Right renal cortex interstitium (tissue), 3 donors: ENCODE results near the gene CTNNA3. TPM values are rescaled to one million over a fixed set of nuclear protein-coding genes. Genes with fewer than 3 reads are reported as not detected.

ENCODE experiments used
- DNase-seq, 3 donors: peaks; one replicate each; pipeline ENCODE4 v3.0.0-alpha.2; 2013; ENCODE audit warnings: low read depth in 3 of 3, low spot score in 2 of 3
- polyA plus RNA-seq, 3 donors: library from polyadenylated mRNA; unstranded; fragments of 120-200 nt; gene quantifications; one replicate each; pipeline ENCODE4 v1.2.1, GENCODE V29; 2013; ENCODE audit not compliant: insufficient read length in 3 of 3

The CTNNA3 gene
- polyA plus RNA-seq, 3 donors: 4.0 to 6.3 (median 4.8) TPM

DNA sequence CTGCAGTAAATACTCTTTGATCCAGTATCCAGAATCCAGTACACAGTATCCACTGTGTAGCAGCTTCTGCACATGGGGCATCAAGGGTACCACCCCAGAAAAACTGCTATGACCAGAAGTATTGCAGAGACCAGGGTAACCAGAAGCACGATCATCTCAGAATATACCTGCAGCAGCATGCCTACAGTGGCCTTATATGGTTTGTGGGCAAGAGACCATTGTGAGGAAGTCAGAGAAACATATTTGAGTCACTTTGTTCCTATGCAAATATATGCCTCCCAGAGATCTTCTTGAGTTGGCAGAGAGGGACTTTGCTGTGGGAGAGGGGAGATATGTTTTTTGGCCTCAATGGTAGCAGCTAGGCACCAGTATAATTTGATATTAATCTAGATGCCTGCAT lies 976.5 kb downstream of the CTNNA3 start:
- no peak for DNase-seq

DNA sequence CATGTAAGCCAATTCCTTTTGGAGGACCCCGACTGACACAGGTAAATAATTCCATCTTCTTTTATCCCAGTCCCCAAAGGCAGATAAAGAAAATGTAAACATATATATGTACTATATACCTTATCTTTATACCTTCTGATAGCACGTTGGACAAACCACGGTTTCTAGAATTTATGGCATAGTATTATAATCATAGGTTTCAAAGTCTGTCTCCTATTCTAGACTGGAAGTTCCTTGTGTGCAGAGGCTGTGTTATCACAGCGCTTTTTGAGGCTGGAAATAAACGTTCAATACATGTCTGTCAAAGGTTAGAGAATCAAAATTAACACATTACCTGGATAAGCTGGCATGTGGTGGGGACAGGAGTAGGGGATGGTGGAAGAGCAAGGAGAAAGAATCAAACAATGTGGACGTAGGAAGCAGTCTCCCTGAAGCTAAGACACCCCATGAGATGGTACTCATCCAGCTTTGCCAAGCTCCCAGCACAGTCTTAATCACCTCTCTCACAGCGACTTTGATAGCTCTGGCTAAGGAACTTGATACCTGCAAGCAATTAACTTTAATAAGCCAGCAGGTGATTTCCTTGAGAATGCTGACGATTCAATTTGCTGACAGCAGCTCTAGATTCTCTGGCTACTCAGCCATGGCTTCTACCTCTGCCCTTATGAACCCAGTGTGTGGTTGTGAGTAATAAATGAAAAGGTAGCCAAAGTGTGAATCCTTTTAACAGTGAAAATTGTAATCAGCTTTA lies 978.6 kb downstream of the CTNNA3 start:
- peak in 2 of 3 donors; percentile 21 to 30 for DNase-seq

DNA sequence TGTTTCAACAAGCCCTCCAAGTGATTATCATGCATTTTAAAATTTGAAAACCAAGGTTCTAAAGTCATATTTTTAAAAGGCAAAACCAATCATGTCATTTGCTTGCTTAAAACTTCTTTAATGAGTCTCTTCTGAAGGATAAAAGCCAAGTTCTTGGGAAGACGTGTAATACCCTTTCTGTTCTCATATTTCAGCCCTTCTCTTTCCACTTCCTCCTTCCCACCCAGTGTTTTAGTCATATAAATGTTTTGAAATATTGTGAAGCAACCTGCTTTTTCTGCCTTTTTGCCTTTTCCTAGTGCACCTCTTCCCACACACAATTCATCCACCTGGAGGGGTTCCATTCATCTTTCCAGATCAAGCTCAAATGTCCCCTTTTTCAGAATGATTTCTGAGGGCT lies 981.3 kb downstream of the CTNNA3 start:
- no peak for DNase-seq

DNA sequence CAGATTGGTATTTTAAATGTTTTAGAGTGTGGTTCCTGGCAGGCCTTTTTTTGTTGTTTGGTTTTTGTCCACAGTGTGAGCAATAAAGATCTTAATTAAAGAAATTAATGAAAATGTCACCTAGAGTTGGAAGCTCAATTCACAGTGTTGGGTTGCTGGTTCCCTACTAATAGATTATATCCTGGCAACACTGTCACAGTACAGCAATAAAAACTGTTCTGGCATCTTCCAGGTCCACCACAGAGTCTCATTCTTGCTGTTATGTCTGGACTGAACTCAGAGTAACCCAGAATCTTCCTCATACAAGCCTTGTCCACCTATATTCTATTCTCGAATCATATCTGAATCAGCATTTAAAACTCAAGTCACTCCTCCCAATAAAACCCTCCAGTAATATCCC lies 982.6 kb downstream of the CTNNA3 start:
- DNase-seq: no peak

DNA sequence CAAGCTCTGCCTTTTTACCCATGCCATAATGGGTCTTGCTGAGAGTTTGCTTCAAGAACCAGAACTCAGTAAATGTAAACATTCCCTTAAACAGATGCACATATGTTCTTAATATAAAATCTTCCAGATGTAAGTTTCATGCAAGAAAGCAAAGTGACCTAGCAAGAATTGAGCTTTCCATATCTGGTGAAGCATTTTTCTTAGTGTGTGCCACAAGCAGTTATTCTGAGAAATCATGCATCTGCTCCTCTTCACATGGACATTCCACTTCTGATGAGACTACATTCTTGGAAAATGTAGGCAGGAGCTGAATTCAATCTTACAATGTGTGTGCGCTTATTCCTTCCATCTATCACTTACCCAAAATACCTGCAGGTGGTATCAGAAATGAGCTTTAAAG lies 997.9 kb downstream of the CTNNA3 start:
- no peak for DNase-seq

DNA sequence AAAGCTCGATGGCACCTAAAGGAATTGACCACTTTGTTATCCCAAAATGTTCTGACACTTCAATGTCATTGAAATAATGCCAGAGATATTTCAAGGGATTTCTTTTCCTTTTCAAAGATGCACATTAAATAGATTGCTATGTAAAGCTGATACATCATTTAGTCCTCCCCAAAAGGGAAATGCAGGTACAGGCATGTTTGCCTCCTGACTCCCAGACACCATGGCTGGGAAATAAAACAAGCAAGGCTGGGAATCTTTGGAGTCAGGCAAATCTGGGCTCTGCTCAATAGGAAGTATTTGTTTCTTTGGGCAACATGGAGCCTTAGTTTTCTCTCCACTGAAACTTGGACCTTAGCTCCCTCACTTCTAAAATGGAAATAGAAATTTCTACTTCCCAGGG lies 1000.9 kb downstream of the CTNNA3 start:
- no peak for DNase-seq

DNA sequence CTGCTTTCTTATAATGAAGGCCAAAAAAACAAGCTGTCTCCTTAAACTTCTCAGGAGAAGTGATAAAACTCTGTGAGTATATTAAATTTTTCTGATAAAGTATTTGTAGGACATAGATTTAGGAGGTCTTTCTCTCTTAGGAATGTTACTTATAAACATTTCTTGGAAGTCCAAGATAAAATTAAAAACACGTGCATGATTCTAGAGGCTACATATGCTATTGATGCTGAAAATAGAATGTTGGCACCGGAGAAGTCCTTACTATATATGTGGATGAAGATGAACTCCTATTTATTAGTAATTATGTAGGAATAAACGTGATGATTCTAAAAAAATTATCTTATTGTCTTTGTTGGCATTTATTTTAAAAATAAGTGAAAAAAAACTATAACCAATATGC lies 1011.4 kb downstream of the CTNNA3 start:
- no peak for DNase-seq

DNA sequence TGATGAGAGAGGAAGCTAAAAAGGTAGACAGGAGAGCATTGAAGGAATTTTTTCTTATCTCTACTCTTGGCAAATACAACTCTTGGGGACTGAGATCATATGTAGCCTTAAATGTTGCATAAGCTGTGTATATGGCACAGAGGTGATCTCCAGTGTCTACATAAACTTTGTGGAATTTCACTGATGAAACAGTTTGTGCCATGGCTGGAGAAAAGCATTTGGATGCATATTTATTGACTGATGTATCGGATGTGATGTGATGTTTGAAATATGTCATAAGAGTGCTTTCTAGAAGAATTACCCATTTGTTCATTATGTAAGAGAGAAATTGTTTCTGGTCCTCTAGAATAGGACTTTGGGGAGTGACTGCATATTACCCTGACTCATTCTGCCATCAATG lies 1015.1 kb downstream of the CTNNA3 start:
- DNase-seq: no peak

DNA sequence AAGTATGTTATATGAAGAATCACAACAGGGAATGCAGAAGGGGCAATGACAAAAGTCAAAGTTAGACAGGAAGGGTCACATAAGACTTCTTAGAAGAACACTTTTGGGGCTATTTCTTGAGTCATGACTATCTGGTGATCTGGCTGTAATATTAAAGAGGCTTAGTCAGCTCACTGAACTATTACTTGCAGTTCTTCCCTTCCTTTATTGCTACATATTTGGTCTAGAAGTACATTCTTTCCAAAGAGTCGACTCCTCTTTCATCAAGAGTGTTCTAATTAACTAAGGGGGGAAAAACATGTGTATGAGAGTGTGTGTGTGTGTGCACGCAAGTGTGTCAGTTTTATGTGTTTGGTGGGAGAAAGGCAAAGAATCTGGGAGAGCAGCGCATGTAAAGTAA lies 1017.5 kb downstream of the CTNNA3 start:
- no peak for DNase-seq

DNA sequence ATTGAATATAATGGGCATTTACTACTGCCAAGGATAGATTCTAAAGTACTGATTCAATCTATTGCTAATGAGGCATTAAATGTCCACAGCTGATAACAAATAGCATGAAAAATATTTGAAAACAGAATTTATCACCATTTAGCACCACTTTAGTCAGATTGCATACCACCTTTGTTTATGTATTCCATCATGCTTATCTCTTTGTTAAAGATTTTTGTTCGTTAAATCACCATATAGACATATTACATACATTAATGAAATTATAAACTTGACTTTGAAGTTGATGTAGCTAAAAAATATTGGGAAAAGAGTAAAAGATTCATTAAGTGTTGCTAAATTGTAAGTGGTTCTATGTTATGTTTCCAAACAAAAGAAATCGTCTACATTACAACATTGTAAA lies 1022.9 kb downstream of the CTNNA3 start:
- no peak for DNase-seq

DNA sequence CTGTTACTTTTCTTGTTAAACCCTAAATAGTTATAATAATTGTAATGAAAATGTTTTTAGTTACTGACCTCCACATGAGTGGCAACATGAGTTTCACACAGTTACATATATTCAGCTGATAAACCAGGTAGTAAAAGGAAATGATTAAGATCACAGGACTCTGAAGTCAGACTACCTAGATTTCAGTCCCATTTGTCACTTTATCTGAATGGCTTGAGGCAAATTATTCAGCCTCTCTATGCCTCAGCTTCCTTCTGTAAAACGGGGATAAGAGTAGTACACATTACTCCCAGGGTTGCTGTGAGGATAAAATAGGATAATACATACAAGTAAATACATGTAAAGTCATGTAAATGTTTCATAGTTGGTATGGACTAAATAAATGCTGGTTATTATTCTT lies 1024.4 kb downstream of the CTNNA3 start:
- no peak for DNase-seq

DNA sequence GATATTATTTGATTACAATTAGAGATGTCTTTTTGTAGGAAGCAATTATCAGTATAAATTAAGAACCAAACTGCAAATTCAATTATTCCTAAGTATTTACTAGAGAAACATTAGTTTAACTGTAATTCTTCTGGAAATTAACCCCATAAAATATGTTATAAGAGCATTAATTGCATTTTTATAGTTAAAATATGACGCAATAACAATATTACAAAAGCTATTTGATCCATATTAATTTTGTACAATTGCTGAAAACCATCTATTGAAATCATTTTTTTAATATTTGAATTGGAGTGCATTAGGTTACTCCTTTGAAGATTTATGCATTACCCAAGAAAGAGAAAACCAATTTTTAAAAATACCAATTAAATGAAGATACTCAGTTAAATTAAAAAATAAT lies 1024.9 kb downstream of the CTNNA3 start:
- DNase-seq: no peak

DNA sequence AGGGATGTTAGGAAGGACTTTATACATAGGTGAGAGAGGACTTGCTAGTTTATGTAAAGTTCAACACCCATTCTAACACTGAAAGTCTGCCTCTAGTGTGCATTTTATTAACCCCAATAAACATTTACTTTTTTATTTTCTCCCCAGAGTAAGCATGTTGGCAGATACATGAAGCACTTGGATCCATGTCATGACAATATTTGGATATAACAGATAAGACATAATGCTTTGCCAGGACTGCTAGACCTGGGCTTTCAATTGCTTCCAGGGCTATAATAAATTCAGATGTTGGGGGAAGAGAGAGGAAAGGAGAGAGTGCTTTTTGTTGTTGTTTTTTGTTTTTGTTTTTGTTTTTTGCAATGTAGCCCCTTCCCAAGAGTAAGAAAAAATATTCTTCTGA lies 1039.5 kb downstream of the CTNNA3 start:
- no peak for DNase-seq

DNA sequence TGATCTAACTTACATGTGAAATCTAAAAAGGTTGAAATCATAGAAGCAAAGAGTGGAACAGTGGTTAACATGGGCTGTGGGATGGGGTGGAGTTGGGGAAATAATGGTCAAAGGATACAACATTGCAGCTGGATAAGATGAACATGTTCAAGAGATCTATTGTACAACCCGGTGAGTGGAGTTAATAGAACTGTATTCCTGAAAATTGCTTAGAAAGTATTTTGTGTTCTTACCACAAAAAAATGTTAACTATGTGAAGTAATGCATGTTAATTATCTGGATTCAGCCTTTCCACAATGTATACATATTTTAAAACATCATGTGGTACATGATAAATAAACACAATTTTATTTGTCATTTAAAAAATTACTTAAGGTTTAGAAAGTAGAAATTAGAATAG lies 1041.1 kb downstream of the CTNNA3 start:
- DNase-seq: no peak

DNA sequence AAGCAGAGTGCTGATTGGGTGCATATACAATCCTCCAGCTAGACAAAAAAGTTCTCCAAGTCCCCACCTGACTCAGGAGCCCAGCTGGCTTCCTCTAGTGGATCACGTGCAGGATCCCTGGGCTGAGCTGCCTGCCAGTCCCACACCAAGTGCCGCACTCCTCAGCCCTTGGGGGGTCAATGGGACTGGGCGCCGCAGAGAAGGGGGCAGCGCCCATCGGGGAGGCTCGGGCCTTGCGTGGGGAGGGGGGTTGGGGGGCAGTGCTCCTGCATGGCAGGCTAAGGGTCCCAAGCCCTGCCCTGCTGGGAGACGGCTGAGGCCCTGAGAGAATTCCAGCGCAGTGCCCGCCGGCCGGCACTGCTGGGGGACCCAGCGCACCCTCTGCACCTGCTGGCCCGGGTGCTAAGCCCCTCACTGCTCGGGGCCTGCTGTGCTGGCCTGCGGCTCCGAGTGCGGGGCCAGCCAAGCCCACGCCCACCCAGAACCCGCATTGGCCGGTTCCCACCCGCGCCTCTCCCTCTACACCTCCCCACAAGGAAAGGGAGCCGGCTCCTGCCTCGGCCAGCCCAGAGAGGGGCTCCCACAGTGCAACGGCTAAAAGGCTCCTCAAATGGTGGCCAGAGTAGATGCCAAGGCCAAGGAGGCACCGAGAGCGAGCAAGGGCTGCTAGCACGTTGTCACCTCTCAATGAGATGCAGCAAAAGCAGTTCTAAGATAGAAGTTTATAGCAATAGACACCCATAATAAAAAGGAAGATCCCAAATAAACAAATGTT lies 1044.5 kb downstream of the CTNNA3 start:
- no peak for DNase-seq

DNA sequence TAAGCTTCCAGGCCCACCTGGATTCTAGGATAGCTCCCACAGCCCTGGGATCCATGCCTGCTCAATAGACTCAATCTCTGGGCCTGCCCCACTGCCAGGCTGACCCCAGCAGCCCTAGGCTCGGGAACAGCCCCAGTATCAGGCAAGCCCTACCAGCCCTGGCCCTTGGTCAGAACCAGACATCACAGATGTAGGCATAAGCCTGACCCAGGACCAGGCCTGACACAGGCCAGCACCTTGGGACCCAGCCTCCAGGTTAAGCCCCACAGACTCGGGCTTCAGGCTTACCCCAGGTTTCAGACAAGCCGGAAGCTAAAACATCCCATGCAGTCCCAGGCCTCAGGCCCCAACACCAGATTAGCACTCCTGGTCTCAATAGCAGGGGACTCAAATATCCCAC lies 1046.4 kb downstream of the CTNNA3 start:
- no peak for DNase-seq

DNA sequence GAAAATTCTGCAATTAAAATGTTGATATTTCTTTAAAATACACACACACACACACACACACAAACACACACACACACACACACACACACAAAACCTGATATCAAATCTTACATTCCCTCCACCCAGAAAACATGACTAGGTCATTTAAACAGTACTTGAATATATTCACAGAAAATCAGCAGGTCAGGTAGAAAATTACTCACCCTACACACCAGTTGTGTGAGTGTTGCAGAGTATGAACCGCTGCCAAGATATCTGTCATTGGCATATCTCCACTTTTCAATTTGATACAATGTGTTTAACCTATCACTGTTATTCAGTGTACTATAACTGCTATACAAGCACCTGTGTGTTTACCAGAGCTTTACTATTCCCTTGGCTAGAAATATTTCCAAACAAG lies 1053.8 kb downstream of the CTNNA3 start:
- no peak for DNase-seq

DNA sequence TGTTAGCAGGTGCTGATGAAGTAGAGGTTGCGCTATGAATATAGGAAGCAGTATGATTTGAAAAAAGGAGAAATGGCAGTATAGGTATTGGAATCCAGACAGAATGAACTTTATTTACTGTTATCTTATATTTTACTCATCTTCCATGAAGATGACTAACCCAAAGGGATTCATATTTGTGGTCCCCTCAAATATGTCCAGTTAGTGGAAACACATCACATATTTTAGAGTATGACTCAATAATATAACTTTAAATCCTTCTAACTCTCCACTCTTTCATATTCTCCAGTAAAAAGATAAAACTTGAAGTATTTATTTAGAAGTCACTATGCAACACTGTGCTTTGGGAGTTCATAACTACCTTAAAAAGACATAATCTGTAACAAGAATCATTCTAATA lies 1056.6 kb downstream of the CTNNA3 start:
- no peak for DNase-seq

DNA sequence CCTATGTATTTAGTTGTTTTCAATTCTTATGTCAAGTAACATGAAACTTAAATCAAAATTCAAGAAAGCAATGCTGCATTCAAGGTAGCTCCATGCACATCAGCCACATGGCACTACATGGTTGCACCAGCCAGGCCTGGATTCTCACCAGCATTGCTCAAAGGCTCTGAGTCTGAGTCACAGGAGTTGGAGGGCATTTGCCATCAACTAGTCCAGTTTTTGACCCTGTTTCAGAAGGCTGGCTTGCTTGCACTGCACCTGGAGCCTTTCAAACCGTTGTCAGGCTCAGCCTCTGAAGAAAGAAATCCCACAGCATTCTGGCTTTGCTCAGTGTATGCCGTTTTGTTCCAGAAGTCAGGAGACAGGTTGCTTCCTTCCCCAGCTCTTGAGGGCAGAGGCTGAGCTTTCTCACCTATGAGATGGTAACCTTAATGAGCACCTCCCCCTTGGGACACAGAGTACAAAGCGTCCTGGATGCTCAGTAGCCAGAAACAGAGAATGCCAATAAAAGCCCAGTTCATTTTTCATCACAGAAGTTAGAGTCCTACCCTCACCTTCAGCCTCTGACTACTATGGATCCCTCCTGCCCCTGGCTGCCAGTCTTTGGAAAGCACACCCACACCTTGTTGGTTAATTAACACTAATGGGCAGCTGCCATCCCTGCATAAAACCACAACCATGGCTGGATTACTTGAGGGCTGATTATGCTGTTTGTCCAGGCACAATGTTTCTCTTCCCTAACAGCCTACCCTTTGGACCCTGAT lies 1058.5 kb downstream of the CTNNA3 start:
- no peak for DNase-seq

DNA sequence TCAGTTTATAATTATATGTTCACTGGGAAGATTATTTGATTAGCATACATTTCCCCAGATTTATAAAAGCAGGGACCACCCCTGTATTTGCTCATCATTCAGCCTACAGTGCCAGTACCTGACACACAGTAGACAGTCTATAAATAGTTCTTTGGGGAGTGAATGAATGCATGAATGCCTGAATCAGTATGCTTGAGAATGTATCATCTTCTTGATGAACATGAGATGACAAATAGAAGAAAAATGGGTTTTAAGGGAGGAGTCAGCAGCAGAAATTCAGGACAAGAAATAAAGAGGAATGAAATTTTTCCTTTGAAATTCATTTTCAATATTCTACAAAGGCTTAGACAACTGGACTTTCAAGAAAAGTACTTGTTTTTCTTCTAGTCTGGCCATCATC lies 1066.0 kb downstream of the CTNNA3 start:
- DNase-seq: no peak

DNA sequence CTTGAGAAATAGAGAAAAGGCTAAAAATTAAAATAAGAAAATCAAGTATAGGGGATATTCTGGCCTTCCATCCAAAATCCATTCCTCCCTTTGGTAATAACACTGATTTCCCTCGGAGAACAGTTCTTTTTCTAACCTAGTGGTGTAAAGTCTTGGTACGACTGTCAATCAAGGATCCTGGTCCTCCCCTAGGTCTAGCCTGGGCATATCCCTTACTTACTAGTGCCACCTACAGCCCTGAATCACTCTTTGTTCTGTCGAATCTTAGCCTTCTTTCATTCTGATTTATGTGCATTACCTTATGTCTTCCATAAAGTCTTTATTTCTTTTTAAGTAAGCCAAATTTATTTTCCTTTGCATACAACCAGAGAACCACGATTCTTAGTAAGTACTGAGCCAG lies 1068.8 kb downstream of the CTNNA3 start:
- DNase-seq: no peak
